HepG2 (cell line): ENCODE data around the gene DIRAS3.

Experiments
- FOXO4 ChIP-seq: sonication (generic); formaldehyde crosslinking; conservative IDR thresholded peaks from 2 replicates; pipeline ENCODE4 v1.8.1; 2023; ENCODE audit warnings: missing genetic modification reagents
- HMGXB4 ChIP-seq, 2 experiments: sonication (generic) in 1 of 2; formaldehyde crosslinking in 1 of 2; IDR thresholded peaks; 2 replicates each; pipeline versions ENCODE4 v1.4.0 to v1.6.1; 2018 to 2020; ENCODE audit warnings: missing genetic modification reagents in 2 of 2, borderline replicate concordance in 1 of 2, low read depth in 1 of 2, mild to moderate bottlenecking in 1 of 2, missing biosample characterization in 1 of 2
- KDM1A ChIP-seq: IDR thresholded peaks from 2 replicates; pipeline ENCODE4 v1.6.1; 2016; ENCODE audit warnings: missing compliant biosample characterization
- POLR2AphosphoS5 ChIP-seq: IDR thresholded peaks from 2 replicates; pipeline ENCODE4 v1.6.1; 2012; ENCODE audit warnings: low read depth, low read length
- SMC3 ChIP-seq: IDR thresholded peaks from 2 replicates; pipeline ENCODE4 v1.6.1; 2011; ENCODE audit warnings: low read length, improper control_type of control experiment
- ZNF468 ChIP-seq: sonication (generic); formaldehyde crosslinking; IDR thresholded peaks from 2 replicates; pipeline ENCODE4 v1.8.0; 2022; ENCODE audit warnings: mild to moderate bottlenecking, moderate library complexity, missing genetic modification reagents
- ZNF598 ChIP-seq: sonication (generic); formaldehyde crosslinking; IDR thresholded peaks from 2 replicates; pipeline ENCODE4 v1.5.1; 2020; ENCODE audit warnings: mild to moderate bottlenecking, missing genetic modification reagents, borderline replicate concordance

DNA sequence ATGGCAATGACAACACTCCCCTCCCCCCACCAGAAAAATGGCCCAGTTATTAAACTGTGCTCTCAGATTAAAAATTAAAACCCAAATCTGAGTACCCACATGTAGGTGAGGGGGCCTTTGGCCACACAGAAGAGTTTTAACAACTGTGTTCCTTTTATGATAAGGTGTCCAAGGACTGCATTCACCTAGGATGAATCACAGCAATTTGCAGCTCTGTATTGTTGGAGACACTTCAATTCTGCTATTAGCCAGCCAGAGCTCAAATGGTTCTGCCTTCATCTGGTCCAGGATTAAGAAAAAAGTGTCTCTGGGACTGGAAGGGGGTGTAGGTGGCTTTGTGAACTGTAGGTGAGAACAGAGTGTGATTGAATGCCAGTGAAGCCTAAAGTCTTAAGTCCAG is 43.3 kb upstream of the DIRAS3 start:
- TF ChIP-seq KDM1A (CRISPR knock-in tag) = no peak
- TF ChIP-seq ZNF598 = no peak
- no peak for TF ChIP-seq POLR2AphosphoS5
- TF ChIP-seq HMGXB4 (CRISPR knock-in tag; IDR thresholded peaks at IDR 0.05; ENCODE audit: borderline replicate concordance in 1 of 2, low read depth in 1 of 2) = no peak
- TF ChIP-seq ZNF468 (CRISPR knock-in tag) = no peak
- TF ChIP-seq SMC3 = no peak
- no peak for TF ChIP-seq FOXO4
